Fibroblast of mammary gland (primary cell): ENCODE data around the gene TRIOBP.

Experiments used
- DNase-seq: peaks from one replicate; pipeline ENCODE4 v3.0.0-alpha.2; 2010; ENCODE audit warnings: low read depth
- H3K4me3 ChIP-seq: 2 replicates; pipeline ENCODE4 v1.5.1; 2011; ENCODE audit warnings: low read depth, mild to moderate bottlenecking, low read length, moderate library complexity; ENCODE audit not compliant: control insufficient read depth
- TF ChIP-seq, protein P1 (sequence below): conservative IDR thresholded peaks from 2 replicates; pipeline ENCODE4 v1.5.1; 2011; ENCODE audit warnings: low read depth, low read length, inconsistent platforms; ENCODE audit not compliant: control insufficient read depth, insufficient read depth

The TRIOBP gene

DNA sequence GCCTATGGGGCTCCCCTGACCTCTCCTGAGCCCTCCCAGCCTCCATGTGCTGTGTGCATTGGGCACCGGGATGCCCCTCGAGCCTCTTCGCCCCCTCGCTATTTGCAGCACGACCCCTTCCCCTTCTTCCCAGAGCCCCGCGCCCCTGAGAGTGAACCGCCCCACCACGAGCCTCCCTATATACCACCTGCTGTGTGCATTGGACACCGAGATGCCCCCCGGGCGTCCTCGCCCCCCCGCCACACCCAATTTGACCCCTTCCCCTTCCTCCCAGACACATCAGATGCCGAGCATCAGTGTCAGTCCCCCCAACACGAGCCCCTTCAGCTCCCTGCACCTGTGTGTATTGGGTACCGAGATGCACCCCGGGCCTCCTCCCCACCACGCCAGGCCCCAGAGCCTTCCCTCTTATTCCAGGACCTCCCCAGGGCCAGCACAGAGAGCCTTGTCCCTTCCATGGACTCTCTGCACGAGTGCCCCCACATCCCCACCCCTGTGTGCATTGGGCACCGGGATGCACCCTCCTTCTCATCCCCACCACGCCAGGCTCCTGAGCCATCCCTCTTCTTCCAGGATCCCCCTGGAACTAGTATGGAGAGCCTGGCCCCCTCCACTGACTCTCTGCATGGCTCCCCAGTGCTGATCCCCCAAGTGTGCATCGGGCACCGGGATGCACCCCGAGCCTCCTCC lies 28.8 kb downstream of the TRIOBP start:
- DNase-seq, result no peak
- no peak overlapping the region for H3K4me3 ChIP-seq
- TF ChIP-seq, protein P1, sequence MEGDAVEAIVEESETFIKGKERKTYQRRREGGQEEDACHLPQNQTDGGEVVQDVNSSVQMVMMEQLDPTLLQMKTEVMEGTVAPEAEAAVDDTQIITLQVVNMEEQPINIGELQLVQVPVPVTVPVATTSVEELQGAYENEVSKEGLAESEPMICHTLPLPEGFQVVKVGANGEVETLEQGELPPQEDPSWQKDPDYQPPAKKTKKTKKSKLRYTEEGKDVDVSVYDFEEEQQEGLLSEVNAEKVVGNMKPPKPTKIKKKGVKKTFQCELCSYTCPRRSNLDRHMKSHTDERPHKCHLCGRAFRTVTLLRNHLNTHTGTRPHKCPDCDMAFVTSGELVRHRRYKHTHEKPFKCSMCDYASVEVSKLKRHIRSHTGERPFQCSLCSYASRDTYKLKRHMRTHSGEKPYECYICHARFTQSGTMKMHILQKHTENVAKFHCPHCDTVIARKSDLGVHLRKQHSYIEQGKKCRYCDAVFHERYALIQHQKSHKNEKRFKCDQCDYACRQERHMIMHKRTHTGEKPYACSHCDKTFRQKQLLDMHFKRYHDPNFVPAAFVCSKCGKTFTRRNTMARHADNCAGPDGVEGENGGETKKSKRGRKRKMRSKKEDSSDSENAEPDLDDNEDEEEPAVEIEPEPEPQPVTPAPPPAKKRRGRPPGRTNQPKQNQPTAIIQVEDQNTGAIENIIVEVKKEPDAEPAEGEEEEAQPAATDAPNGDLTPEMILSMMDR, result no peak

DNA sequence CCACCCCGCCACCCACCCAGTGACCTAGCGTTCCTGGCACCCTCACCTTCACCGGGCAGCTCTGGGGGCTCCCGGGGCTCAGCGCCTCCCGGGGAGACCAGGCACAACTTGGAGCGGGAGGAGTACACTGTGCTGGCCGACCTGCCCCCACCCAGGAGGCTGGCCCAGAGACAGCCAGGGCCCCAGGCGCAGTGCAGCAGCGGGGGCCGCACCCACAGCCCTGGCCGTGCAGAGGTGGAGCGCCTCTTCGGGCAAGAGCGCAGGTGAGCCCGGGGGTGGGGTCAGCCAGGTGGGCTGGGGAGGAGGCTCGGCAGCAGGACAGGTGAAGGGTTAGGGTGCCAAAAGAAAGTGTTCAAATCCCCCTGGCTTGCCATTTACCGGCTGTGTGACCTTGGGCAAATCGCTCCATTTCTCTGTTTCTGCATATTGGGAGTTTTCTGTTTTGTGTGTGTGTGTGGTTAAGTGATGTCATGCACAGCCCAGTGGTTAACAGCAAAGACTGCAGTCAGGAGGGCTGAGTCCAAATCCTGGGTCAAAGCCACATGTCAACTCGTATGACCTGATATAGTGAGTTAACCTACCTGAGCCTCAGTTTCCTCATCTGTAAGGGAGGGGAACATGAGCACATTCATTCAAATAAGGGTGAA lies 29.5 kb downstream of the TRIOBP start:
- no peak overlapping the region for H3K4me3 ChIP-seq
- TF ChIP-seq, protein P1, result peak; percentile 46
- DNase-seq, result peak; percentile 70

DNA sequence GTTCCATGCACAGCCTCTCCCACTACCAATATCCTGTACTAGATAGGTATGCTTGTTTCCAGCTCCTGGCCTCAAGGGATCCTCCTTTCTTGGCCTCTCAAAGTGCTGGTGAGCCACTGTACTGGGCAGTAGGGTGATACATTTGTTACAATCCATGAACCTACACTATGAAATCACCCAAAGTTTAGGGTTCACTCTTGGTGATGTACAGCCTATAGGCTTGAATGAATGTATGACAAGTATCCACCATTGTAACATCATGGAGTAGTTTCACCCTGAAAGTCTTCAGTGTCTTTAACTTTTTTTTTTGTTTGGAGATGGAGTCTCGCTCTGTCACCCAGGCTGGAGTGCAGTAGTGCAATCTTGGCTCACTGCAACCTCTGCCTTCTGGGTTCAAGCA lies 31.8 kb downstream of the TRIOBP start:
- DNase-seq, result no peak
- TF ChIP-seq, protein P1, result no peak
- H3K4me3 ChIP-seq, result no peak overlapping the region

DNA sequence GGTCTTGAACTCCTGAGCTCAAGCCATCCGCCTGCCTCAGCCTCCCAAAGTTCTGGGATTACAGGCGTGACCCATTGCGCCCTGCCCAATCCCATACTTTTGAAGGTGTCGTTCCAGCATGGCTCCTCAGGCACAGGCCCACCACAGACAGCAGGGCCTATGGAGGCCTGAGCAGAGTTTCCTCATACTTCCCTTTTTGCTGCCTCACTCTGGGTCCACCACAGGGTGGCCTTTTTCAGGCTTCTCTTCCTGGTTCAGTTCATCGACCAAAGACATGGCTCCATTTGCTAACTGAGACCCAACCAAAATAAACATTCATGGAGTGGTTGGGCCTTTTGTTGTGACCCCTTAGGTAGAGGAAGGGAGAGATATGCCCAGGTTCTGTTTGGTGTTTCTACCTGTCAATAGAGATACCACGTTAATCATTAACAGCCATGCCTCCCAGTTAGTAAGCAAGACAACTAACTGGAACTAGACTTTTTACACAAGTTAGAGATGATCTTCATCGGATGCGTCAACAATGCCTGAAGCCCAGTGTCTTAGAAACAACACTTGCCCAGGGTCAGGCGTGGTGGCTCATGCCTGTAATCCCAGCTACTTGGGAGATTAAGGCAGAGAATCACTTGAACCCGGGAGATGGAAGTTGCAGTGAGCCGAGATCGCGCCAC lies 35.1 kb downstream of the TRIOBP start:
- TF ChIP-seq, protein P1, result no peak
- H3K4me3 ChIP-seq, result no peak overlapping the region
- no peak for DNase-seq

DNA sequence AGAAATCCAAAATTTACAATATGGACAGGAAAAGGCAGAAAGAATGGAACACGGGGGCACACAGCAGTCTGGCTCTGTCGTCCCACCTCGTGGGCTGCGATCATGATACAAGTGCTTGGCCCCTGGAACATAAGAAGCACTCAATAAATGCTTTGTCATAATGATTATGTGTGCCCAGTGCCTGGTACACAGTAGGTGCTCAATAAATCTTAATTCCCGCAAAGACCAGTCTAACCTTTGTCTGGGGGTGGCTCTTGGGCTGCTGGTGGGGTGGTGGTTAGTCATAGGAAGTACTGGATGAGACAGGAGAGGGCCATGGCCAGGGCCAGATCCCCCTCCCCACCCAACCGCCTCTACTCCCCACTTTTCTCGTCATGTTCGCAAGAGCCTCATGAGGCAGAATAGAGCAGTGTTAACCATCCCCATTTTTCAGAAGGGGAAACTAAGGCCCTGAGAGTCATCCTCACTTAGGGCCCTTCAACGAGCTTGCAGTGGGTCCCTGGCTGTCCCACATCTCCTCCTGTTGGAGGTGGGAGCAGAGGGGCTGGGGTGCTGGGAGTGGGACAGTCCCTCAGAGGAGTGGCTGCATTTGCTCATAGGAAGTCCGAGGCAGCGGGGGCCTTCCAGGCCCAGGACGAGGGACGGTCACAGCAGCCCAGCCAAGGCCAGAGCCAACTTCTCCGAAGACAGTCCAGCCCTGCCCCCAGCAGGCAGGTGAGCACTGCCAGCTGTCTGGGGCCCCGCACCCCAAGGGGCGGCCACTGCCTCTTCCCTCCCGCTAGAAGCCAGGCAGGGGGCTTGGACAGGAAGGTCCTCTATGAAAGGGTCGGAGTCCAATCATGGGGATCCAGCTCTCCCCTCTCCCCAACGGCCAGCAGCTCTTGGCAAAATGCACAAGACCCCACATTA lies 36.1 kb downstream of the TRIOBP start:
- TF ChIP-seq, protein P1, result no peak
- H3K4me3 ChIP-seq, result no peak overlapping the region
- no peak for DNase-seq

DNA sequence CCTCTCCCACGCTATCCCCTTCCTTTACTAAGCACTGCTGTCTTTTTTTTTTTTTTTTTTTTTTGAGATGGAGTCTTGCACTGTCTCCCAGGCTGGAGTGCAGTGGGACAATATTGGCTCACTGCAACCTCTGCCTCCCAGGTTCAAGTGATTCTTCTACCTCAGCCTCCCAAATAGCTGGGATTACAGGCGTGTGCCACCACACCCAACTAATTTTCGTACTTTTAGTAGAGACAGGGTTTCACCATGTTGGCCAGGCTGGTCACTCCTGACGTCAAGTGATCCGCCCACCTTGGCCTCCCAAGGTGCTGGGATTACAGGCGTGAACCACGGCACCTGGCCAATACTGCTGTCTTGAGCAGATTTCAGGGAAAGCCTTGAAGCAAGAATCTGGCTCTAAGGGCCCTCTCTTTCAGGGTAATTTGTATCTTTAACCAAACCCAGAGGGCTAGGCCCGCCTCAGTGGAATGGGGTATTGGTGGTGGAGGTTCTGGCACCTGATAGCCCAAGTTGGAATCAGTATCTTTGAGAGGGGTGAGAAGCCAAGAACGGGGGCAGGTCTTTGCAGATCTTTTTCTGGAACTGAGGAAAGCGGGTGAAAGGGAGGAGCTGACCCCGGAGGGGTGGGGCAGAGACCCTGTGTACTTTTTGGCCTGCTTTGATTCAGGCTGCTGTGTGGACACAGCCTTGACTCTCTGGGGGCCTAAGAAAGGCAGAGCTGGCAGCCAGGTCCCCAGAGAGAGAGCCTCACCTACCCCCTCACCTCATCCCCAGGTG lies 37.0 kb downstream of the TRIOBP start:
- TF ChIP-seq, protein P1, result no peak
- no peak overlapping the region for H3K4me3 ChIP-seq
- DNase-seq, result no peak
